Mesothelial cell of epicardium (in vitro differentiated cells): Measurements from ENCODE around the gene GPR139. TPM values are rescaled to one million over a fixed set of nuclear protein-coding genes. Genes with fewer than 3 reads are reported as not detected.

ENCODE experiments used
- DNase-seq, 2 experiments: peaks; one replicate each; pipeline ENCODE4 v3.0.0; 2021; ENCODE audit warnings: low spot score in 2 of 2; ENCODE audit not compliant: unreplicated experiment in 2 of 2
- H3K27ac Mint-ChIP-seq: 2 replicates; pipeline ENCODE4 v1.8.0; 2021; ENCODE audit warnings: mixed read lengths
- H3K27me3 Mint-ChIP-seq: 2 replicates; pipeline ENCODE4 v1.8.0; 2021; ENCODE audit warnings: low read depth, mixed read lengths
- H3K36me3 Mint-ChIP-seq: 2 replicates; pipeline ENCODE4 v1.8.0; 2021; ENCODE audit warnings: mixed read lengths
- H3K4me1 Mint-ChIP-seq: 2 replicates; pipeline ENCODE4 v1.8.0; 2021; ENCODE audit warnings: mixed read lengths
- H3K4me3 Mint-ChIP-seq: 2 replicates; pipeline ENCODE4 v1.8.0; 2021; ENCODE audit warnings: mild to moderate bottlenecking, moderate library complexity, mixed read lengths
- H3K9me3 Mint-ChIP-seq: 2 replicates; pipeline ENCODE4 v1.8.0; 2021; ENCODE audit warnings: mixed read lengths
- total RNA-seq: library from RNA; stranded (reverse); gene quantifications from 3 replicates; pipeline ENCODE4 v1.2.1, GENCODE V29; 2021
- TF ChIP-seq, protein P1 (sequence below): fragments of 200-600 bp; sonication (generic); IDR thresholded peaks from one replicate; pipeline ENCODE4 v1.5.0; 2021; ENCODE audit warnings: antibody characterized with exemption; ENCODE audit not compliant: unreplicated experiment

GPR139 gene
- total RNA-seq = not detected in 3 replicates

- Mint-ChIP-seq H3K4me1 (no peaks in the 10 kb centered on the region), H3K4me3 (no peak within 1 kb of the TSS), H3K36me3 (no peaks in the 10 kb centered on the region), H3K27me3 (peaks cover 89% of the 10 kb centered on the region), H3K27ac (no peak within 1 kb of the TSS), H3K9me3 (peaks cover 7% of the 10 kb centered on the region)
- TF ChIP-seq, protein P1, sequence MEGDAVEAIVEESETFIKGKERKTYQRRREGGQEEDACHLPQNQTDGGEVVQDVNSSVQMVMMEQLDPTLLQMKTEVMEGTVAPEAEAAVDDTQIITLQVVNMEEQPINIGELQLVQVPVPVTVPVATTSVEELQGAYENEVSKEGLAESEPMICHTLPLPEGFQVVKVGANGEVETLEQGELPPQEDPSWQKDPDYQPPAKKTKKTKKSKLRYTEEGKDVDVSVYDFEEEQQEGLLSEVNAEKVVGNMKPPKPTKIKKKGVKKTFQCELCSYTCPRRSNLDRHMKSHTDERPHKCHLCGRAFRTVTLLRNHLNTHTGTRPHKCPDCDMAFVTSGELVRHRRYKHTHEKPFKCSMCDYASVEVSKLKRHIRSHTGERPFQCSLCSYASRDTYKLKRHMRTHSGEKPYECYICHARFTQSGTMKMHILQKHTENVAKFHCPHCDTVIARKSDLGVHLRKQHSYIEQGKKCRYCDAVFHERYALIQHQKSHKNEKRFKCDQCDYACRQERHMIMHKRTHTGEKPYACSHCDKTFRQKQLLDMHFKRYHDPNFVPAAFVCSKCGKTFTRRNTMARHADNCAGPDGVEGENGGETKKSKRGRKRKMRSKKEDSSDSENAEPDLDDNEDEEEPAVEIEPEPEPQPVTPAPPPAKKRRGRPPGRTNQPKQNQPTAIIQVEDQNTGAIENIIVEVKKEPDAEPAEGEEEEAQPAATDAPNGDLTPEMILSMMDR = no peak
- DNase-seq = no peak
Measured at GRCh38 chr16:20073203-20074098, at the start of gene GPR139. TSS of gene GPR139 (minus strand) at chr16:20073890. CDS start at chr16:20073616, 274 bp downstream.

- no peak for DNase-seq
- TF ChIP-seq, protein P1 = no peak
- no peaks in the 10 kb centered on the region for H3K4me1 Mint-ChIP-seq
- no peaks in the 10 kb centered on the region for H3K36me3 Mint-ChIP-seq
- H3K27me3 Mint-ChIP-seq = peaks cover 9% of the 10 kb centered on the region
- H3K9me3 Mint-ChIP-seq = peaks cover 20% of the 10 kb centered on the region
- no peak overlapping the region for H3K4me3 Mint-ChIP-seq
- no peak overlapping the region for H3K27ac Mint-ChIP-seq
Measured at GRCh38 chr16:20122011-20122410, 48.3 kb upstream of the GPR139 start.

GRCh38 chr16:20114356-20114755, 40.7 kb upstream of the GPR139 start:
- no peak overlapping the region for H3K27ac Mint-ChIP-seq
- H3K27me3 Mint-ChIP-seq = peaks cover 8% of the 10 kb centered on the region
- no peak for DNase-seq
- H3K4me1 Mint-ChIP-seq = no peaks in the 10 kb centered on the region
- H3K36me3 Mint-ChIP-seq = no peaks in the 10 kb centered on the region
- no peaks in the 10 kb centered on the region for H3K9me3 Mint-ChIP-seq
- TF ChIP-seq, protein P1 = no peak
- no peak overlapping the region for H3K4me3 Mint-ChIP-seq

GRCh38 chr16:20111143-20111542, 37.5 kb upstream of the GPR139 start:
- Mint-ChIP-seq H3K9me3 (no peaks in the 10 kb centered on the region), H3K36me3 (no peaks in the 10 kb centered on the region), H3K27ac (no peak overlapping the region), H3K27me3 (peaks cover 3% of the 10 kb centered on the region), H3K4me1 (no peaks in the 10 kb centered on the region), H3K4me3 (no peak overlapping the region)
- no peak for DNase-seq
- TF ChIP-seq, protein P1 = no peak

- no peak for DNase-seq
- no peak overlapping the region for H3K4me3 Mint-ChIP-seq
- H3K36me3 Mint-ChIP-seq = no peaks in the 10 kb centered on the region
- H3K27ac Mint-ChIP-seq = no peak overlapping the region
- H3K4me1 Mint-ChIP-seq = no peaks in the 10 kb centered on the region
- TF ChIP-seq, protein P1 = no peak
- peaks cover 13% of the 10 kb centered on the region for H3K27me3 Mint-ChIP-seq
- no peaks in the 10 kb centered on the region for H3K9me3 Mint-ChIP-seq
Measured at GRCh38 chr16:20107083-20107482, 33.4 kb upstream of the GPR139 start.
